ENCODE data around the gene MEGF9.

GRCh38 chr9:120627073-120627472 lies 87.2 kb downstream of the MEGF9 start:
- TF ChIP-seq REST (IDR thresholded peaks at IDR 0.05; ENCODE audit: low read depth) (no peak), EZH2phosphoT487 (IDR thresholded peaks at IDR 0.05; ENCODE audit: borderline replicate concordance) (no peak), CTCF (IDR thresholded peaks at IDR 0.05 in 2 of 3, conservative IDR thresholded peaks at IDR 0.05 in 1 of 3; ENCODE audit: borderline replicate concordance in 1 of 3, insufficient read depth in 1 of 3, low read depth in 2 of 3, low read length in 2 of 3) (no peak)
